Fibroblast of lung (primary cell): ENCODE measurements around the gene CLDN19. TPM values are rescaled to one million over a fixed set of nuclear protein-coding genes. Genes with fewer than 3 reads are reported as not detected.

ENCODE experiments used
- DNase-seq, 2 donors: peaks; one replicate each; pipeline versions ENCODE4 v3.0.0 to v3.0.0-alpha.2; 2010; ENCODE audit warnings: low read depth in 2 of 2
- H2AFZ ChIP-seq: 2 replicates; pipeline ENCODE4 v1.5.1; 2012; ENCODE audit warnings: low read length, control low read depth, inconsistent platforms
- H3K27ac ChIP-seq: 2 replicates; pipeline ENCODE4 v1.5.1; 2011; ENCODE audit warnings: low read length, control low read depth; ENCODE audit not compliant: insufficient read depth
- H3K27me3 ChIP-seq: 2 replicates; pipeline ENCODE4 v1.5.1; 2011; ENCODE audit warnings: mild to moderate bottlenecking, low read length; ENCODE audit not compliant: control insufficient read depth, insufficient read depth
- H3K36me3 ChIP-seq: 2 replicates; pipeline ENCODE4 v1.5.1; 2011; ENCODE audit warnings: low read length; ENCODE audit not compliant: control insufficient read depth, insufficient read depth
- H3K4me1 ChIP-seq: 2 replicates; pipeline ENCODE4 v1.5.1; 2011; ENCODE audit warnings: low read length; ENCODE audit not compliant: control insufficient read depth, insufficient read depth; ENCODE audit errors: extremely low read depth
- H3K4me2 ChIP-seq: 2 replicates; pipeline ENCODE4 v1.5.1; 2011; ENCODE audit warnings: low read length, control low read depth; ENCODE audit not compliant: insufficient read depth; ENCODE audit errors: extremely low read depth
- H3K4me3 ChIP-seq, 4 experiments: fragments of 200-600 bp in 1 of 4; sonication (generic) in 1 of 4; replicated peaks in 1 of 4; 2 replicates each; pipeline ENCODE4 v1.5.1; 2011 to 2016; ENCODE audit warnings: low read length in 4 of 4, low read depth in 3 of 4, mild to moderate bottlenecking in 3 of 4, control low read depth in 2 of 4, inconsistent platforms in 1 of 4, mixed read lengths in 1 of 4; ENCODE audit not compliant: insufficient read depth in 1 of 4; ENCODE audit errors: control extremely low read depth in 1 of 4
- H3K79me2 ChIP-seq: 2 replicates; pipeline ENCODE4 v1.5.1; 2012; ENCODE audit warnings: mild to moderate bottlenecking, low read length, inconsistent platforms; ENCODE audit not compliant: control insufficient read depth, insufficient read depth
- H3K9ac ChIP-seq: 2 replicates; pipeline ENCODE4 v1.5.1; 2011; ENCODE audit warnings: mild to moderate bottlenecking, low read length, control low read depth; ENCODE audit not compliant: insufficient read depth
- H3K9me3 ChIP-seq: 2 replicates; pipeline ENCODE4 v1.5.1; 2012; ENCODE audit warnings: low read depth, low read length; ENCODE audit not compliant: control insufficient read depth, insufficient read depth
- H4K20me1 ChIP-seq: 2 replicates; pipeline ENCODE4 v1.5.1; 2011; ENCODE audit warnings: low read length; ENCODE audit not compliant: control insufficient read depth, insufficient read depth; ENCODE audit errors: extremely low read depth
- CTCF ChIP-seq, 2 donors: IDR thresholded peaks in 1 of 2; conservative IDR thresholded peaks in 1 of 2; 1 replicate in 1 of 2; 2 replicates in 1 of 2; pipeline ENCODE4 v1.5.1; 2011 to 2012; ENCODE audit warnings: low read length in 2 of 2, control low read depth in 1 of 2, inconsistent platforms in 1 of 2, low read depth in 1 of 2, mild to moderate bottlenecking in 1 of 2
- EZH2 ChIP-seq: IDR thresholded peaks from 2 replicates; pipeline ENCODE4 v1.5.1; 2012; ENCODE audit warnings: low read length, control low read depth, mild to moderate bottlenecking; ENCODE audit errors: missing control alignments
- polyA plus RNA-seq, 2 donors: library from polyadenylated mRNA; depleted of rRNA in 1 of 2; stranded (reverse) in 1 of 2; unstranded in 1 of 2; fragments of >200 nt; gene quantifications; 2 replicates each; pipeline ENCODE4 v1.2.1, GENCODE V29; 2011 to 2012; ENCODE audit warnings: missing spikeins in 1 of 2
- total RNA-seq: library from RNA; depleted of rRNA; stranded (reverse); fragments of >200 nt; gene quantifications from 2 replicates; pipeline ENCODE4 v1.2.1, GENCODE V29; 2014

The CLDN19 gene
- total and polyA plus RNA-seq, 2 donors (not counting 1 experiment from before 2014, with no cell fraction given) = not detected

- Histone ChIP-seq H4K20me1 (no peaks in the 10 kb centered on the region), H3K4me3 (no peak overlapping the region), H2AFZ (no peak overlapping the region), H3K9me3 (no peaks in the 10 kb centered on the region), H3K27ac (no peak overlapping the region), H3K4me1 (no peaks in the 10 kb centered on the region), H3K36me3 (no peaks in the 10 kb centered on the region), H3K79me2 (no peaks in the 10 kb centered on the region), H3K9ac (no peak overlapping the region), H3K27me3 (no peaks in the 10 kb centered on the region), H3K4me2 (no peak overlapping the region)
- TF ChIP-seq EZH2 (no peak), CTCF (conservative IDR thresholded peaks at IDR 0.05 in 1 of 2, IDR thresholded peaks at IDR 0.05 in 1 of 2; ENCODE audit: low read depth in 1 of 2, low read length in 2 of 2) (no peak)
- no peak for DNase-seq
Measured at GRCh38 chr1:42732126-42732680, 7.8 kb downstream of the CLDN19 start.

GRCh38 chr1:42731585-42731984 lies 8.5 kb downstream of the CLDN19 start:
- Histone ChIP-seq H3K4me1 (no peaks in the 10 kb centered on the region), H2AFZ (no peak overlapping the region), H3K27me3 (no peaks in the 10 kb centered on the region), H3K27ac (no peak overlapping the region), H4K20me1 (no peaks in the 10 kb centered on the region), H3K9me3 (no peaks in the 10 kb centered on the region), H3K79me2 (no peaks in the 10 kb centered on the region), H3K36me3 (no peaks in the 10 kb centered on the region), H3K4me3 (no peak overlapping the region), H3K4me2 (no peak overlapping the region), H3K9ac (no peak overlapping the region)
- no peak for DNase-seq
- TF ChIP-seq CTCF (conservative IDR thresholded peaks at IDR 0.05 in 1 of 2, IDR thresholded peaks at IDR 0.05 in 1 of 2; ENCODE audit: low read depth in 1 of 2, low read length in 2 of 2) (no peak), EZH2 (no peak)

GRCh38 chr1:42730988-42731387 lies 9.0 kb downstream of the CLDN19 start:
- Histone ChIP-seq H3K36me3 (no peaks in the 10 kb centered on the region), H3K4me2 (no peak overlapping the region), H3K9me3 (no peaks in the 10 kb centered on the region), H3K4me1 (no peaks in the 10 kb centered on the region), H2AFZ (no peak overlapping the region), H3K4me3 (no peak overlapping the region), H3K27me3 (no peaks in the 10 kb centered on the region), H4K20me1 (no peaks in the 10 kb centered on the region), H3K9ac (no peak overlapping the region), H3K79me2 (no peaks in the 10 kb centered on the region), H3K27ac (no peak overlapping the region)
- TF ChIP-seq EZH2 = no peak
- no peak for TF ChIP-seq CTCF (conservative IDR thresholded peaks at IDR 0.05 in 1 of 2, IDR thresholded peaks at IDR 0.05 in 1 of 2; ENCODE audit: low read depth in 1 of 2, low read length in 2 of 2)
- DNase-seq = no peak
